Endometrium (tissue), 2 donors: ENCODE results near the gene EMC1.
"Not testable (repeated sequence)": the region's sequence is repeated elsewhere in the genome, so short reads cannot be mapped to it uniquely, and the experiment has no call there.

Experiments used
- FAIRE-seq: peaks from 2 replicates; lab custom pipeline; 2012; peaks lifted over from hg19 to GRCh38; lab: Jason Lieb, UNC
- donor health status: control.
- donor health status: control.

The EMC1 gene

GRCh38 chr1:19216585-19216984 is 34.7 kb downstream of the EMC1 start:
- not testable (repeated sequence) for FAIRE-seq

GRCh38 chr1:19213580-19213979 is 37.7 kb downstream of the EMC1 start:
- FAIRE-seq = no peak

DNA sequence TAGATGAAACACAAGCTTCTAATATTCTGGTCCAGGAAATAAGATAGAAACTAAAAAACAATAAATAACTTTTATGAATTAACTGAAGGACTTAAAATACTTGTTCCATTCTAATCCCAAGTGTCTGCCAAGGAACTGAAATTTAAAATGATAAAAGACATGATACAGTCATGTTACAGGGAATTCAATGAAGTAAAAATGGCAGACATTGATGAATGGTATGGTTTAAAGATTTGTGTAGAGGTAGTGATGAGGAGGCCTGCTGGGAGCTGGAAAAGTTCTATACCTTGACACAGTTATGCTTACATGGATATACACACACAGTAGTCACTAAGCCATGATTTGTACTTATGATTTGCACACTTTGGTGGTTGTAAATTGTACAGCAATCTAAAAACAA is 39.2 kb downstream of the EMC1 start:
- no peak for FAIRE-seq

- FAIRE-seq = no peak
These were observed 40.4 kb downstream of the EMC1 start for GRCh38 chr1:19210772-19211549.

- peak; percentile 63 for FAIRE-seq
These were observed 41.1 kb downstream of the EMC1 start, which contains the start of gene UBR4 for GRCh38 chr1:19209990-19210771. TSS of gene UBR4 (minus strand) at chr1:19210266. CDS start at chr1:19210248, 18 bp downstream.

GRCh38 chr1:19209439-19209989 is 41.8 kb downstream of the EMC1 start:
- FAIRE-seq = no peak

- no peak for FAIRE-seq
These were observed 42.5 kb downstream of the EMC1 start for GRCh38 chr1:19208710-19209438.

DNA sequence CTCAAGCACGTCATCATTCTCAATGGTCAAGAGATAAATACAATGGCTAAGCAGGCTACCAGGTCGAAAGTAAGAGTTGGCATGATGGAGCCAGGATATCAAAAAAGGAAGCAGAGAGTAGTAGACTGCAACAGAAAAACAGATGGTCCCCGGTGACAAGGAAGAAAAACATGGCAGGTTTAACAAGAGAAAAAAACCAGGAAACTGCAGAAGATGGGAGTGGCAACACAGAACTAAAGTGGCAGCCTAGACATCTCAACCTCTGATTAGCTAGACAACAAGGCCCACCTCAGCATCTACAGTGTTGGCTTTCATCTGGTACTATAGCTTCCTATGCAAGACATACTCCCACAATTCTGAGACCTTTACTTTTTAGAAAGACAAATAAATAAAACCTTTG is 44.4 kb downstream of the EMC1 start:
- FAIRE-seq = no peak

DNA sequence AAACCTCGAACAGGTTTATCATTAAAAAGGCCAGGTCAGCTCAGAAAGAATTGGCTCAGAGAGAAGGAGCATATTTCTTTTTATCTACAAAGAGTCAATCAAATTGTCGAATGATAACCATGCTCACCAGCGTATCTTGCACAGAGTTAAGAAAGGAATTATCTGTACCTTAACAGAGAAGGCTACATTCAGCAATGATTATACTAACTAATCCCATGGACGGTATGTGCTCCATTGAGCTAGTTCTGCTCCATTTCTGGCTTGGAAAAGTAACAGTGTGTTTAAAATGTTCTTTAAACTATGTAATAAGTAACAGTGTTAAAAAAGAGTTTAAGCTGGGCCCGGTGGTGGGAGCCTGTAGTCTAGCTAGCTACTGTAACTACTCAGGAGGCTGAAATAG is 45.5 kb downstream of the EMC1 start:
- FAIRE-seq = no peak

DNA sequence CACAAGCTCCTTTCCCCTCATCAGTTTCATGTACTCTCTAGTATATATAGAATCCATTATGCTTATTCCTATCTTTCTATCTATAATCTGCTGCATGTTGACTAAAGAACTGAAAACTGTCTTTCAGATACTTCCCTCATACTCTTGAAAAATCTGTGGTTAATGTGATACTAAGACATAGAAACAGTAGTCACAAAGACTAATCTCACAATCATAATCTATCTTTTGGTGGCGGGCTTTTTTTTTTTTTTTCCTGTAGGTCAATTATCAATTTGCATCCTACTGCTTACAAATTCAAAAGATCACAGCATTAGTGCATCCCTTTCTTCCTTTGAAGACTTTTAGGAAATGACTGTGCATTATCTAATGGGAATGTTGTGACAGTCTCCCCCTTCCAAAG is 45.9 kb downstream of the EMC1 start:
- no peak for FAIRE-seq

DNA sequence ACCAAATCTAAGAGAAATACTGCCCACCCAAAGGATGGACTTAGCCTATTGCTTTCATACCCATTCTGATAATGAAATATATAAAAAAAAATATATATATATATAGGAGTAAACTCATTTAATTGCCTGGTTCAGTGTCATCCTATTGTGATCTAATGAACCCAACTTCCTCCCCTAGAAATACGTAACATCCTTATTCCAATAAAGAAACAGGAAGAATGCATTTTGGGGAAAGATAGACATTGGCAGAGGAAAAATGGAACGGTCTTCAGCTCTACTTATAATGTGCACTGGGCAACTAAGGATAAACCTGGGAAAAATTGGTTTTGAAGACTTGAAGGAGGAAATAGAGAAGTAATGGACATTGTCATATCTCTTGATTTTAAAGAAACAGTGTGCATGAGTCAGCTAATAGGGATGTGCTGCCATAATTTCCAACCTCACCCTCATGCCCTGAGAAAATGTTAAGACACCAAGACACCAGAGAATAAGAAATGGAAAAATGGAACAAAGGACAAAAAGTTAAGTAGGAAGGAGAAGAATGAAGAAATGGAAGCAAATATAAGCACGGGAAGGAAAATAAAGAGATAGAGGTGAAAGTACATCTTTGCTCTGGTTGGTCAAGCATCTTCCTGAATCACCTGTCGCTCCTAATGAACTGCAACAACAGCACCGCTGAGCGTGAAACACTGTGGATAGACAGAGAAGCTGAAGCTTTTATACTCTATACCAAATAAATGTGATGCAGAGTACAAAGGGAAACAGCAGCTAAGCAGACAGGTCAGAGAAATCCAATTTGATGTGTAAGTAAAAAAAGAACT is 46.7 kb downstream of the EMC1 start:
- no peak for FAIRE-seq

GRCh38 chr1:19203440-19203839 is 47.9 kb downstream of the EMC1 start:
- no peak for FAIRE-seq

DNA sequence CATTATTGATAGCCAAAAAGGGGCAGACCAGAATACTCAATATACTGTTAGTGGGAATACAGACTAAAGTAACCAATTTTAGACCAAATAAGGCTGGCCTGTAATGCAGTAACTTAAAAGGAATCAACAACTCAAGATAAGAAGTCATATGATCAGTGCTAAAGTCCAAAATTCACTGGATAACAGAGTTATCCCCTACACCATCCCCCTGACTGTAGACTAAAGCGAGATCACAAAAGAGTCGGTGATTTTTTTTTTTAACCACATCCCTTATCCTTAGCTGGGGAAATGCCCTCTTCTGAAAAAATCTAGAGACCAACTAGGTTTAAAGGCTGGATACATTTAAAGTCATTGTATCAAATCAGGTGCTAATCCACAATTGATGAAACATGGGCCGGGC is 48.9 kb downstream of the EMC1 start:
- FAIRE-seq = no peak

- FAIRE-seq = no peak
These were observed 51.2 kb downstream of the EMC1 start for GRCh38 chr1:19199969-19200604.

DNA sequence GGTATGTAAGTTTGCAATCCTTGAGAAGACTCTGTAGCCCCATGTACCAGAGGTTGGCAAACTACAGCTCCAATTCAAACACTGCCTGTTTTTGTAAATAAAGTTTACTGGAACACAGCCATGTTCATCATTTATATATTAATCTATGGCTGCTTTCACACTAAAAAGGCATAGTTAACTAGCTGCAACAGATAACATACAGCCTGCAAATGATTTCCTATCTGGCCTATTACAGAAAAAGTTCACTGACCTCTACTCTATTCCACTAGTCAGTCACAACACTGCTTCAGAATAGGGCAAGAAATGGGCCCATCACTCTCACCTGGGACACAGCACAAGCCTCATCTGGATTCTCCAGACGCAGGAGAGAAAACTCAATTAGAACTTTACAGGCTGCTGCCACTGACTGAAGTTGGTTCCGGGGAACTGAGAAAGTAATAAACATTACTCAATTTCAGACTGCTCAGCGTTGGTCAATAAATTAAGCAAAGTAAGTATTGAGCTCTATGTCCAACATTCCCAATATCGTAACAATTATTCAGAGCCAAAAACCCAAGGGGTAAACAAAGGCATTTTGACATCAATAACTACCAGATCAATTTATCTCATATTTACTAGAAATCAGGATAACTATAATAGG is 51.9 kb downstream of the EMC1 start:
- FAIRE-seq = no peak

GRCh38 chr1:19198820-19199219 is 52.5 kb downstream of the EMC1 start:
- no peak for FAIRE-seq

- FAIRE-seq = no peak
These were observed 53.5 kb downstream of the EMC1 start for GRCh38 chr1:19197845-19198244.

GRCh38 chr1:19196331-19196730 is 55.0 kb downstream of the EMC1 start:
- no peak for FAIRE-seq

DNA sequence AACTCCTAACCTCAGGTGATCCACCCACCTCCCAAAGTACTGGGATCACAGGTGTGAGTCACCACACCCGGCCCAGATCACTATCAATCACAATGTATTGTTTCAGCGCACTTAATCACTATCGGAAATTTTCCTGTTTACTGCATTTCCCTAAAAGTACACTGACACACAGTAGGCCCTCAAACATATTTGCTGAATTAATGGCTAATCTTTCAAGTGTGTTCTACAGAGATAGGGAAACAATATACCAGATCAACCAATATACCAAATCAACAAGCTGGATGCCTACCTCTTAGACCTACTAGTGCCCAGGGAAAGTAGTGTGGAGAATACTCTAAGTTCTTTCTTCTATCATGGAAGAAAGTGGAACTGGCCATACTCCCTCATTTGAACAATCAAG is 58.3 kb downstream of the EMC1 start:
- no peak for FAIRE-seq

GRCh38 chr1:19191811-19192210 is 59.5 kb downstream of the EMC1 start:
- no peak for FAIRE-seq

- FAIRE-seq = no peak
These were observed 60.9 kb downstream of the EMC1 start for GRCh38 chr1:19190468-19190867.
